IMR-90 (cell line): Measurements from ENCODE around the gene FALEC. TPM values are rescaled to one million over a fixed set of nuclear protein-coding genes. Genes with fewer than 3 reads are reported as not detected.
A peak's percentile ranks its signal among the peaks of the same experiment; 100 is the strongest.

ENCODE experiments used
- ATAC-seq: fragments of 200-7000 bp; cut with Tn5 transposase; 2 replicates; pipeline ENCODE4 v1.9.1; 2020; ENCODE audit warnings: low read depth, mild to moderate bottlenecking, moderate library complexity
- BruUV-seq: library from RNA; stranded (reverse); fragments of 400-500 nt; replicated peaks from 2 replicates; lab custom pipeline; 2021; lab: Mats Ljungman, UMichigan
- CTCF ChIA-PET: fragments of 300-600 bp; formaldehyde crosslinking; extraction: SDS; loops from one replicate; lab custom pipeline; 2021; ENCODE audit warnings: antibody characterized with exemption; lab: Yijun Ruan, JAX
- POLR2A ChIA-PET: fragments of 300-600 bp; sonication (Branson Sonifier 250); formaldehyde crosslinking; loops from one replicate; lab custom pipeline; 2022; ENCODE audit warnings: antibody characterized with exemption; ENCODE audit not compliant: unreplicated experiment; lab: Charles Lee
- DNase-seq: peaks from one replicate; pipeline ENCODE4 v3.0.0; 2013
- H2AFZ ChIP-seq: replicated peaks from 2 replicates; pipeline ENCODE3; 2013; ENCODE audit warnings: low read length, mild to moderate bottlenecking; ENCODE audit not compliant: poor library complexity
- H2AK5ac ChIP-seq: 2 replicates; pipeline ENCODE4 v1.6.1; 2013; ENCODE audit warnings: low read depth, low read length, inconsistent platforms
- H2AK9ac ChIP-seq: replicated peaks from 2 replicates; pipeline ENCODE3; 2013; ENCODE audit warnings: mild to moderate bottlenecking, low read depth, low read length, moderate library complexity; ENCODE audit not compliant: poor library complexity
- H2BK120ac ChIP-seq: 2 replicates; pipeline ENCODE4 v1.6.1; 2013; ENCODE audit warnings: low read depth, low read length, inconsistent platforms
- H2BK15ac ChIP-seq: 3 replicates; pipeline ENCODE4 v1.6.1; 2013; ENCODE audit warnings: low read depth, low read length, inconsistent platforms
- H2BK20ac ChIP-seq: 2 replicates; pipeline ENCODE4 v1.6.1; 2013; ENCODE audit warnings: low read depth, mild to moderate bottlenecking, inconsistent platforms, low read length, moderate library complexity
- H2BK5ac ChIP-seq: 2 replicates; pipeline ENCODE4 v1.6.1; 2013; ENCODE audit warnings: mild to moderate bottlenecking, low read depth, low read length, inconsistent platforms; ENCODE audit not compliant: poor library complexity, severe bottlenecking
- H3K14ac ChIP-seq: replicated peaks from 2 replicates; pipeline ENCODE4 v1.6.1; 2013; ENCODE audit warnings: low read depth, low read length, inconsistent platforms
- H3K18ac ChIP-seq: 2 replicates; pipeline ENCODE4 v1.6.1; 2013; ENCODE audit warnings: low read depth, low read length, control low read depth
- H3K23ac ChIP-seq: 2 replicates; pipeline ENCODE4 v1.6.1; 2013; ENCODE audit warnings: low read depth, low read length, inconsistent platforms
- H3K27ac ChIP-seq: 2 replicates; pipeline ENCODE4 v1.5.1; 2013; ENCODE audit warnings: mild to moderate bottlenecking, control low read depth, low read length; ENCODE audit not compliant: insufficient read depth
- H3K27me3 ChIP-seq: 2 replicates; pipeline ENCODE4 v1.6.1; 2013; ENCODE audit warnings: low read length; ENCODE audit not compliant: control insufficient read depth, insufficient read depth
- H3K36me3 ChIP-seq: 2 replicates; pipeline ENCODE4 v1.6.1; 2013; ENCODE audit warnings: low read length, mixed read lengths; ENCODE audit not compliant: control insufficient read depth, insufficient read depth
- H3K4ac ChIP-seq: 2 replicates; pipeline ENCODE4 v1.6.1; 2013; ENCODE audit warnings: low read depth, low read length, inconsistent platforms
- H3K4me1 ChIP-seq: 2 replicates; pipeline ENCODE4 v1.6.1; 2013; ENCODE audit warnings: low read length, mixed read lengths; ENCODE audit not compliant: control insufficient read depth, insufficient read depth
- H3K4me2 ChIP-seq: 2 replicates; pipeline ENCODE4 v1.6.1; 2013; ENCODE audit warnings: low read depth, mild to moderate bottlenecking, control low read depth, low read length, moderate library complexity
- H3K4me3 ChIP-seq: 2 replicates; pipeline ENCODE4 v1.5.1; 2013; ENCODE audit warnings: low read depth, mild to moderate bottlenecking, control low read depth, low read length, moderate library complexity; ENCODE audit not compliant: insufficient read depth
- H3K56ac ChIP-seq: 2 replicates; pipeline ENCODE4 v1.6.1; 2013; ENCODE audit warnings: low read length, inconsistent platforms; ENCODE audit not compliant: insufficient read depth; ENCODE audit errors: extremely low read depth
- H3K79me1 ChIP-seq, 2 experiments: 2 replicates each; pipeline ENCODE4 v1.6.1; 2013; ENCODE audit warnings: low read length in 2 of 2, inconsistent platforms in 1 of 2, low read depth in 1 of 2
- H3K9ac ChIP-seq: 2 replicates; pipeline ENCODE4 v1.6.1; 2013; ENCODE audit warnings: low read depth, low read length, control low read depth
- H3K9me1 ChIP-seq: 2 replicates; pipeline ENCODE4 v1.6.1; 2013; ENCODE audit warnings: low read length, inconsistent platforms; ENCODE audit not compliant: insufficient read depth
- H3K9me3 ChIP-seq: 2 replicates; pipeline ENCODE4 v1.6.1; 2013; ENCODE audit warnings: low read length; ENCODE audit not compliant: control insufficient read depth, insufficient read depth
- H4K20me1 ChIP-seq: 2 replicates; pipeline ENCODE4 v1.6.1; 2013; ENCODE audit warnings: low read length, inconsistent platforms; ENCODE audit not compliant: insufficient read depth
- H4K5ac ChIP-seq: 2 replicates; pipeline ENCODE4 v1.6.1; 2013; ENCODE audit warnings: mild to moderate bottlenecking, low read depth, low read length, control low read depth
- H4K8ac ChIP-seq, 2 experiments: 2 replicates each; pipeline ENCODE4 v1.6.1; 2013; ENCODE audit warnings: low read depth in 2 of 2, low read length in 2 of 2, control low read depth in 1 of 2, inconsistent platforms in 1 of 2
- H4K91ac ChIP-seq: 2 replicates; pipeline ENCODE4 v1.6.1; 2013; ENCODE audit warnings: low read depth, low read length, inconsistent platforms; ENCODE audit not compliant: insufficient read depth
- CEBPB ChIP-seq: IDR thresholded peaks from 2 replicates; pipeline ENCODE4 v1.6.1; 2012; ENCODE audit warnings: low read depth, low read length, improper control_type of control experiment
- MAFK ChIP-seq: IDR thresholded peaks from 2 replicates; pipeline ENCODE4 v1.6.1; 2012; ENCODE audit warnings: low read depth, low read length, improper control_type of control experiment
- WGBS, 2 experiments: methylation state at CpG; one replicate each; pipeline versions ENCODE4 v1.1.5 to v1.1.7; 2013; ENCODE audit warnings: missing lambda C conversion rate in 2 of 2; ENCODE audit not compliant: insufficient read length in 1 of 2; ENCODE audit errors: extremely low coverage in 2 of 2; 5-methylcytosine and 5-hydroxymethylcytosine counted together
- dilution Hi-C: fragments of 300-500 bp; cut with HindIII; formaldehyde crosslinking; loops from one replicate; pipeline ENCODE4 v1.14.3; 2018; ENCODE audit warnings: low sequenced_read_pairs; ENCODE audit not compliant: unreplicated experiment
- in situ Hi-C: fragments of 300-500 bp; cut with MboI; formaldehyde crosslinking; loops from 3 replicates; pipeline ENCODE4 v1.14.3; 2019; ENCODE audit warnings: low sequenced_read_pairs, inconsistent platforms, mixed read lengths
- intact Hi-C: fragments of 100-400 bp; cut with micrococcal nuclease; formaldehyde crosslinking; loops from 2 replicates; pipeline ENCODE4 v1.10.0; 2022
- polyA plus RNA-seq, 3 experiments: library from polyadenylated mRNA; depleted of rRNA; stranded (reverse); fragments of >200 nt; gene quantifications; 2 replicates each; pipeline ENCODE4 v1.2.3, GENCODE V29; 2012; ENCODE audit warnings: low replicate concordance in 1 of 3
- total RNA-seq: library from RNA; depleted of rRNA; stranded (reverse); fragments of >200 nt; gene quantifications from 2 replicates; pipeline ENCODE4 v1.2.3, GENCODE V29; 2012

FALEC gene
- total and polyA plus RNA-seq, 2 of the 4 experiments (the other 2 are of a cell fraction) = not detected

GRCh38 chr1:150543500-150544143 is 28.1 kb downstream of the FALEC start:
- no peak overlapping the region for H3K56ac ChIP-seq
- H3K9me3 ChIP-seq = no peaks in the 10 kb centered on the region
- H3K27me3 ChIP-seq = no peaks in the 10 kb centered on the region
- no peak overlapping the region for H2BK5ac ChIP-seq
- H3K14ac ChIP-seq = peak overlapping the region; percentile 33; the same call in 1 of the 2 replicates
- H3K23ac ChIP-seq = no peak overlapping the region
- H4K91ac ChIP-seq = no peak overlapping the region; the same call in 1 of the 2 replicates
- no TSS peak for BruUV-seq
- H3K9me1 ChIP-seq = peaks cover 4% of the 10 kb centered on the region
- peak overlapping the region in 1 of 2 experiments; percentile 55; a peak in 1 of 4 replicates for H4K8ac ChIP-seq
- no peak overlapping the region for H3K4ac ChIP-seq
- in situ Hi-C loops (no loop called here), dilution Hi-C loops (no loop called here), intact Hi-C loops (no loop called here)
- peaks cover 3% of the 10 kb centered on the region; the same call in 1 of the 2 replicates for H3K4me1 ChIP-seq
- H3K4me2 ChIP-seq = no peak overlapping the region
- TF ChIP-seq CEBPB (0 out of 2 replicates have a peak, but pooled peaks have one; percentile 1), MAFK (no peak)
- ATAC-seq (no peak), DNase-seq (no peak)
- no peak overlapping the region for H3K18ac ChIP-seq
- peak overlapping the region; percentile 48; the same call in 1 of the 2 replicates for H2AK5ac ChIP-seq
- no peak overlapping the region for H3K27ac ChIP-seq
- H2BK15ac ChIP-seq = no peak overlapping the region
- no peak overlapping the region for H3K4me3 ChIP-seq
- no peak overlapping the region for H3K9ac ChIP-seq
- 51% methylated on average over 3 of the region's 13 CpGs; no CpG with 5 or more reads in 1 of the 2 experiments for WGBS, 2 experiments
- no peak overlapping the region for H2BK20ac ChIP-seq
- H2BK120ac ChIP-seq = no peak overlapping the region
- no peaks in the 10 kb centered on the region for H4K20me1 ChIP-seq
- CTCF ChIA-PET = interaction anchor here (0.6 to 0.7 kb wide), 2 partner anchors 11 to 16 kb away, joined by 4 to 5 read pairs; no protein-coding TSS in a partner anchor
- POLR2A ChIA-PET = no interaction called here
- peak overlapping the region; percentile 60 for H2AFZ ChIP-seq
- H3K79me1 ChIP-seq = 0 out of 4 replicates have a peak, but pooled peaks cover 0 to 8% of the 10 kb centered on the region in 2 experiments
- H3K36me3 ChIP-seq = no peaks in the 10 kb centered on the region
- no peak overlapping the region for H4K5ac ChIP-seq
- H2AK9ac ChIP-seq = peak overlapping the region; percentile 85
